GM12801 (cell line): Measurements from ENCODE around the gene DPYD.

Experiments
- TF ChIP-seq, protein P1 (sequence below): IDR thresholded peaks from one replicate; pipeline ENCODE4 v1.5.1; 2011; ENCODE audit warnings: control low read depth; ENCODE audit not compliant: insufficient read length; ENCODE audit errors: extremely low read depth

Gene DPYD

DNA sequence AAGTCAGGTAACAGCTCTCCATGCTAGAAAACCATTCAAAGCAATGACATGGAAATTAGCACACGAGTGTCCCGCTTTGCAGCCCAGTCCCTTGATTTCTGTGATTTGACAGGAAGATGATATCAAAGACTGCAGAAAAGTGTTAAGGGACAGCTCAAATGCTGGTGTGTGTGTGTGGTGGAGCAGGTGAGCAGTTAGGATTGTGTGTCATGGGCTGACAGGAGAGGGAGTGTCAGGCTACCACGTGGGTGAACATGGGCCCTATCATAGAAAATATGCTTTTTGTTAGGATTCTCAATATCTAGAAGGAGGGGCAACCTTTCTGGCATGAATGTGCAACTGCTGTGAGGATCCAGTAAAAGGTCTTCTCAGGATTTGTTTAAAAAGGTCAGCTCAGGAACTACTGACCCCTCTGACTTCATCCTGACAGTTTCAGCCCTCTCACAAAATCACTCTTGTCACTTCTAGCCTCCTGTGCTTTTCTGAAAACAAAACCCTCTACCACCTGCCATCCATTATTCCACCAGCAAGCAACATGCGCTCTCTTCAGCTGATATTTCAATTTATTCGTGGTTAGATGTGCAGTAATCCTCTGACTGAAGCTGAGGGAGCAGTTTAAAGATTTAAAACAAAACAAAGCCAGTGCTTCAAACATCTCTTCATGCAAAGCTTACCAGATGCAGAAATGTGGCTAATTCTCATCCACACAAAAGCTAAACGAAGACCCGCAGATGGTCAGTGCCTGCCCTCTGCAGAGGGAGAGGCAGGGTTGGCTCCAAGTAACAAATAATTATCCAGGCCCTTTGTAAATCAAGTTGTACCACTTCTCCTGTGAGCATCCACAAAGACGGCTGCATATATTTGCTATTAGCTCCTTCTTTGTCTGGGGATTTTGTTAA is 801.3 kb downstream of the DPYD start:
- TF ChIP-seq, protein P1, sequence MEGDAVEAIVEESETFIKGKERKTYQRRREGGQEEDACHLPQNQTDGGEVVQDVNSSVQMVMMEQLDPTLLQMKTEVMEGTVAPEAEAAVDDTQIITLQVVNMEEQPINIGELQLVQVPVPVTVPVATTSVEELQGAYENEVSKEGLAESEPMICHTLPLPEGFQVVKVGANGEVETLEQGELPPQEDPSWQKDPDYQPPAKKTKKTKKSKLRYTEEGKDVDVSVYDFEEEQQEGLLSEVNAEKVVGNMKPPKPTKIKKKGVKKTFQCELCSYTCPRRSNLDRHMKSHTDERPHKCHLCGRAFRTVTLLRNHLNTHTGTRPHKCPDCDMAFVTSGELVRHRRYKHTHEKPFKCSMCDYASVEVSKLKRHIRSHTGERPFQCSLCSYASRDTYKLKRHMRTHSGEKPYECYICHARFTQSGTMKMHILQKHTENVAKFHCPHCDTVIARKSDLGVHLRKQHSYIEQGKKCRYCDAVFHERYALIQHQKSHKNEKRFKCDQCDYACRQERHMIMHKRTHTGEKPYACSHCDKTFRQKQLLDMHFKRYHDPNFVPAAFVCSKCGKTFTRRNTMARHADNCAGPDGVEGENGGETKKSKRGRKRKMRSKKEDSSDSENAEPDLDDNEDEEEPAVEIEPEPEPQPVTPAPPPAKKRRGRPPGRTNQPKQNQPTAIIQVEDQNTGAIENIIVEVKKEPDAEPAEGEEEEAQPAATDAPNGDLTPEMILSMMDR, result no peak

DNA sequence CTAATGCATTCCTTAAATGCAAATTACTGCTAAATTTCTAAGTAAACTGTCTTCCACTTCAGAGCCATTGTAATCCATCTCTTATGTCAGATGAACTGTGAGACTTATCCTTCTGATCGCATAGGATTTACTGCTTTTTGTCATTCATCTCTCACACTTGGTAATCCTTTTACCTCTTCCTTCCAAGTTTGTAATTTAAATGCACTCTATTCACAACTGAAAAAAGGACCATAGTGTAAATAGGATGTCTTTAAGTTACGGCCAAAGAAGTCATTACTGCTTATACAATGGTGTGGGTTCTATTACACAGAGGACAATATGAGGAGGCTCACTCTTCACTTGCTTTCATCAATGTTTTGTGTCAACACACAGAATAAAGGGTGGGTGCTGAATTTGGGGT is 806.0 kb downstream of the DPYD start:
- TF ChIP-seq, protein P1, result no peak

DNA sequence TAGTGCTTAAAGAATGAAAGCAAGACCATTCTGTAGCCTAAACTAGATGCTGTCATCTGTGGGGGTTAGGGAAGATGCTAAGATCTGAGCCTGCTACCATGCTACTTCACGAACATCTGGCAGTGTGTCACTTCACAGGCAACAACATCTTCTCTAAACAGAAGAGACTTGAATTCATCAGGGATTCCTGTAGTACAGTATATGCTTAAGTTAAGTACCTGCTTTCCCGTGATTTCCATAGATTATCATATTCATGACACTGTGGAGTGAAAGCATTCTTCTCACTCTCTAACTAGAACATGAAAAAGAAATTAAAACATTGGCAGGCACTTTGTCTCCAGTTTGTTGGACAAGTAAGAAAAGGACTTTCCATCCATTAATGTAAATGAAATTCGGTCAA is 808.4 kb downstream of the DPYD start:
- TF ChIP-seq, protein P1, result no peak

DNA sequence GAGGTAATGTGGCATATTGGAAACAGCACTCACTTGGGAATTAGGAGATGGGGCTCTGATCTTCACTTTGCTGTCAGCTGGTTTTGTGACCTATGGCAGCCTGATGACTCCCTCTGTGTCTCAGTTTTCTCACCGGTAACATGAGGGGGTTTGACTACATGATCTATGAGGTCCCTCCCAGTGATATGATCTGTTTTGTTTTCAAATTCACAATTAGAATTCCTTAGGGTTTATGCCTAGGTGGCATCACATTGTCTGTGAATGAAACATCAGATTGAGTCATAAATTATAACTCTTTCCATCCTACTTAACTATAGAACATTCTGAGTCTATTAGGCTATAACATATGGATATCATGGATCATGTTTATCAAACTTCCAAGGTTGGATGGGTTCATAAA is 812.7 kb downstream of the DPYD start:
- TF ChIP-seq, protein P1, result no peak

DNA sequence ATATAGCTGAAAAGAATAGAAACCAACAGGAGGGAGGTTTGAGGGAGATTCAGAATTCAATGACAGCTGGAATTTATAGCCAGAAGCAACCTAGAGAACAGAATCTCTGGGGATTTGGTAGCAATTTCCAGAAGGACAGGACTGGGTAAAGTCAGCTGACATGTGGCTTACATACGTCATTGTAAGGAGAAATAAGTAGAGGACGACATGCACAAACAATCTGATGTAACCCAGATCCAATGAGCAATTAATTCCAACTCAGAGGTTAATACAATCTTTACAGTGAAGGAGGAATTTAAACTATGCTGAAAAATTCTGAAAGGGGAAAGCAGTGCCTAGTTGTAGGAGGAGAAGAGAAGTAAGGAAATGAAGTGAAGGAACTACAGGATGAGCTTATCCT is 815.3 kb downstream of the DPYD start:
- TF ChIP-seq, protein P1, result no peak

DNA sequence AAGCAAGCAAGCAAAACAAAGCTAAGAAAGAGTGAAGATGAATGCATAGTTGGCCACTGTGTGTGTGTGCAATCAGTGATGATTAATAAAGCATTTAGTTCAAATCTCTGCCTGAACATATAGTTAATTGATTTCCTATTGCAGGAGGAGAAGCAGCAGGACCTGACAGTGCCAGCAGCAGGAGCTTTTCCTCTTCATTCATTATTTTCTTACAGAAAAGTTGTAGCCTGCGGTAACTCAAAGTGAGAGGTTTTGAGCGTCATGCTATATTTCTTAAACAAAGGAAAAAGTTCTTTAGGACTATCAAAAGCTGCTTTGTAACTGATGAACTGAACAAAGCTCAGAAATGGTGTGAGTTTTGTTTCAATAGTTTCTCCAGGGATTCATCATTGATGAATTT is 819.3 kb downstream of the DPYD start:
- TF ChIP-seq, protein P1, result no peak

DNA sequence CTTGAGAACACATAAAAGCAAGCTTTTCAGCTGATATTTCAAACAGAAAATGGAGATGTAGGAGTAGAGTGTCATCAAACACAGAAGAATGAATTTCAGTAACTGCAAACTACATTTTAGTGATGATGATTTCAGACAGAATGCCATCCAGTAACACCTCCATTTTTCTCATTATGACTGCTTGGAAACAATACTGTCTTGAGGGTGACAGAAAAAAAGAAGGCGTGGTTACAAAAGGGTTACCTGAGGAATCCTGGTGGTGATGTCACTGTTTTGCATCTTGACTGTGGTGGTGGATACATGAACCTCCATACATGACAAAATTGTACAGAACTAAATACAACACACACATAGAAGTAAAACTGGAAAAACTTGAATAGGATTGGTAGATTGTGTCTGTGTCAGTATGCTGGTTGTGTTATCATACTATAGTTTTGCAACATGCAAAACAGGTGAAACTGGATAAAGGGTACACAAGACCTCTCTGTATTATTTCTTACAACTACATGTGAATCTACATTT is 823.4 kb downstream of the DPYD start:
- TF ChIP-seq, protein P1, result no peak
